ENCODE measurements around the gene LONP2. TPM values are rescaled to one million over a fixed set of nuclear protein-coding genes. Genes with fewer than 3 reads are reported as not detected.
"Not testable (repeated sequence)": the region's sequence is repeated elsewhere in the genome, so short reads cannot be mapped to it uniquely, and the experiment has no call there.

Gene LONP2
- total RNA-seq, 1 donor from 2014 or later = 52.2 TPM

GRCh38 chr16:48220891-48221290, 23.2 kb upstream of the LONP2 start:
- H3K27me3 Mint-ChIP-seq (ENCODE audit: insufficient read depth) = peaks cover 1% of the 10 kb centered on the region
- no peak overlapping the region for H3K27ac Mint-ChIP-seq
- no peaks in the 10 kb centered on the region for H3K36me3 Mint-ChIP-seq (ENCODE audit: low read depth)
- intact Hi-C loops (cut with micrococcal nuclease) = no loop called here
- no peak for DNase-seq (ENCODE audit: low spot score)
- H3K9me3 Mint-ChIP-seq = no peaks in the 10 kb centered on the region
- H3K4me3 Mint-ChIP-seq = no peak overlapping the region
- H3K4me1 Mint-ChIP-seq (ENCODE audit: low read depth) = no peaks in the 10 kb centered on the region

- intact Hi-C loops (cut with micrococcal nuclease) = no loop called here
- Mint-ChIP-seq H3K4me3 (no peak overlapping the region), H3K27me3 (ENCODE audit: insufficient read depth) (peaks cover 7% of the 10 kb centered on the region), H3K27ac (no peak overlapping the region), H3K36me3 (ENCODE audit: low read depth) (no peaks in the 10 kb centered on the region), H3K9me3 (no peaks in the 10 kb centered on the region), H3K4me1 (ENCODE audit: low read depth) (no peaks in the 10 kb centered on the region)
- no peak for DNase-seq (ENCODE audit: low spot score)
These were observed 20.6 kb upstream of the LONP2 start for GRCh38 chr16:48223490-48223889.

GRCh38 chr16:48225456-48225855, 18.6 kb upstream of the LONP2 start:
- Mint-ChIP-seq H3K36me3 (ENCODE audit: low read depth) (no peaks in the 10 kb centered on the region), H3K4me3 (no peak overlapping the region), H3K27me3 (ENCODE audit: insufficient read depth) (peaks cover 16% of the 10 kb centered on the region), H3K4me1 (ENCODE audit: low read depth) (no peaks in the 10 kb centered on the region), H3K9me3 (no peaks in the 10 kb centered on the region), H3K27ac (no peak overlapping the region)
- intact Hi-C loops (cut with micrococcal nuclease) = no loop called here
- DNase-seq (ENCODE audit: low spot score) = no peak

- DNase-seq (ENCODE audit: low spot score) = peak; percentile 28
- H3K36me3 Mint-ChIP-seq (ENCODE audit: low read depth) = no peaks in the 10 kb centered on the region
- H3K27ac Mint-ChIP-seq = peak overlapping the region; percentile 55
- H3K9me3 Mint-ChIP-seq = no peaks in the 10 kb centered on the region
- intact Hi-C loops (cut with micrococcal nuclease) = loop anchor here (1.0 to 5.0 kb wide), 7 partner anchors 12 to 1420 kb away; partner anchors contain the start of genes LONP2 and NETO2
- no peak overlapping the region for H3K4me3 Mint-ChIP-seq
- H3K27me3 Mint-ChIP-seq (ENCODE audit: insufficient read depth) = peaks cover 14% of the 10 kb centered on the region
- H3K4me1 Mint-ChIP-seq (ENCODE audit: low read depth) = peaks cover 25% of the 10 kb centered on the region
These were observed 12.2 kb upstream of the LONP2 start for GRCh38 chr16:48231727-48232492.

GRCh38 chr16:48232493-48233040, 11.5 kb upstream of the LONP2 start:
- H3K9me3 Mint-ChIP-seq = no peaks in the 10 kb centered on the region
- peaks cover 13% of the 10 kb centered on the region for H3K27me3 Mint-ChIP-seq (ENCODE audit: insufficient read depth)
- no peak for DNase-seq (ENCODE audit: low spot score)
- H3K4me3 Mint-ChIP-seq = no peak overlapping the region
- H3K4me1 Mint-ChIP-seq (ENCODE audit: low read depth) = peaks cover 25% of the 10 kb centered on the region
- H3K36me3 Mint-ChIP-seq (ENCODE audit: low read depth) = no peaks in the 10 kb centered on the region
- peak overlapping the region; percentile 55 for H3K27ac Mint-ChIP-seq
- intact Hi-C loops (cut with micrococcal nuclease) = loop anchor here (1.0 to 5.0 kb wide), 6 partner anchors 12 to 1420 kb away; partner anchors contain the start of genes LONP2 and NETO2

- H3K4me1 Mint-ChIP-seq (ENCODE audit: low read depth) = peaks cover 25% of the 10 kb centered on the region
- DNase-seq (ENCODE audit: low spot score) = no peak
- H3K27ac Mint-ChIP-seq = no peak overlapping the region
- peaks cover 6% of the 10 kb centered on the region for H3K27me3 Mint-ChIP-seq (ENCODE audit: insufficient read depth)
- H3K9me3 Mint-ChIP-seq = peaks cover 2% of the 10 kb centered on the region
- intact Hi-C loops (cut with micrococcal nuclease) = loop anchor here (5.0 kb wide), 3 partner anchors 323 to 1422 kb away; partner anchors contain the start of gene NETO2
- no peak overlapping the region for H3K4me3 Mint-ChIP-seq
- H3K36me3 Mint-ChIP-seq (ENCODE audit: low read depth) = no peaks in the 10 kb centered on the region
These were observed 9.5 kb upstream of the LONP2 start for GRCh38 chr16:48234630-48235029.

- Mint-ChIP-seq H3K4me3 (no peak overlapping the region), H3K36me3 (ENCODE audit: low read depth) (no peaks in the 10 kb centered on the region), H3K9me3 (peaks cover 7% of the 10 kb centered on the region), H3K27ac (no peak overlapping the region), H3K27me3 (ENCODE audit: insufficient read depth) (peaks cover 1% of the 10 kb centered on the region), H3K4me1 (ENCODE audit: low read depth) (peaks cover 25% of the 10 kb centered on the region)
- intact Hi-C loops (cut with micrococcal nuclease) = no loop called here
- DNase-seq (ENCODE audit: low spot score) = no peak
These were observed 9.0 kb upstream of the LONP2 start for GRCh38 chr16:48235058-48235555.

- H3K27ac Mint-ChIP-seq = no peak overlapping the region
- no peaks in the 10 kb centered on the region for H3K36me3 Mint-ChIP-seq (ENCODE audit: low read depth)
- H3K4me3 Mint-ChIP-seq = no peak overlapping the region
- H3K27me3 Mint-ChIP-seq (ENCODE audit: insufficient read depth) = no peaks in the 10 kb centered on the region
- H3K4me1 Mint-ChIP-seq (ENCODE audit: low read depth) = peaks cover 25% of the 10 kb centered on the region
- DNase-seq (ENCODE audit: low spot score) = no peak
- intact Hi-C loops (cut with micrococcal nuclease) = no loop called here
- H3K9me3 Mint-ChIP-seq = peaks cover 8% of the 10 kb centered on the region
These were observed 8.5 kb upstream of the LONP2 start for GRCh38 chr16:48235556-48236136.

- H3K9me3 Mint-ChIP-seq = peaks cover 13% of the 10 kb centered on the region
These were observed 7.8 kb upstream of the LONP2 start for GRCh38 chr16:48236286-48236685.

GRCh38 chr16:48240147-48240546, 4.0 kb upstream of the LONP2 start:
- DNase-seq (ENCODE audit: low spot score); H3K27me3 Mint-ChIP-seq (ENCODE audit: insufficient read depth); H3K4me3 Mint-ChIP-seq; H3K27ac Mint-ChIP-seq; H3K36me3 Mint-ChIP-seq (ENCODE audit: low read depth); H3K4me1 Mint-ChIP-seq (ENCODE audit: low read depth): not testable (repeated sequence)
- intact Hi-C loops (cut with micrococcal nuclease) = loop anchor here (5.0 kb wide), 2 partner anchors 778 to 1268 kb away; partner anchors contain the start of genes DNAJA2, ITFG1 and PHKB
- peaks cover 14% of the 10 kb centered on the region for H3K9me3 Mint-ChIP-seq

More at GRCh38 chr16:48236286-48236685, 7.8 kb upstream of the LONP2 start:
- intact Hi-C loops (cut with micrococcal nuclease) = no loop called here
- H3K27ac Mint-ChIP-seq = no peak overlapping the region
- no peak overlapping the region for H3K4me3 Mint-ChIP-seq
- H3K27me3 Mint-ChIP-seq (ENCODE audit: insufficient read depth) = no peaks in the 10 kb centered on the region
- DNase-seq (ENCODE audit: low spot score) = no peak
- no peaks in the 10 kb centered on the region for H3K36me3 Mint-ChIP-seq (ENCODE audit: low read depth)
- peaks cover 23% of the 10 kb centered on the region for H3K4me1 Mint-ChIP-seq (ENCODE audit: low read depth)

- Mint-ChIP-seq H3K36me3 (ENCODE audit: low read depth) (peaks cover 8% of the 10 kb centered on the region), H3K9me3 (peaks cover 9% of the 10 kb centered on the region), H3K27me3 (ENCODE audit: insufficient read depth) (peaks cover 2% of the 10 kb centered on the region), H3K4me1 (ENCODE audit: low read depth) (peaks cover 29% of the 10 kb centered on the region), H3K27ac (peak overlapping the region; percentile 93), H3K4me3 (peak overlapping the region; percentile 92)
- no peak for DNase-seq (ENCODE audit: low spot score)
- intact Hi-C loops (cut with micrococcal nuclease) = loop anchor here (1.0 to 5.0 kb wide), 8 partner anchors 13 to 1273 kb away; partner anchors contain the start of genes DNAJA2, ITFG1, N4BP1 and PHKB
These were observed 729 bp downstream of the LONP2 start for GRCh38 chr16:48244863-48245195.

GRCh38 chr16:48246066-48246465, 2.0 kb downstream of the LONP2 start:
- Mint-ChIP-seq H3K9me3 (peaks cover 3% of the 10 kb centered on the region), H3K27me3 (ENCODE audit: insufficient read depth) (peaks cover 2% of the 10 kb centered on the region), H3K27ac (no peak overlapping the region), H3K36me3 (ENCODE audit: low read depth) (peaks cover 8% of the 10 kb centered on the region), H3K4me3 (peak overlapping the region; percentile 92), H3K4me1 (ENCODE audit: low read depth) (peaks cover 32% of the 10 kb centered on the region)
- intact Hi-C loops (cut with micrococcal nuclease) = loop anchor here (5.0 kb wide), 1 partner anchor 121 kb away; no protein-coding TSS in a partner anchor
- no peak for DNase-seq (ENCODE audit: low spot score)

- Mint-ChIP-seq H3K4me3 (no peak within 1 kb of the TSS), H3K9me3 (no peaks in the 10 kb centered on the region), H3K36me3 (ENCODE audit: low read depth) (peaks cover 8% of the 10 kb centered on the region), H3K4me1 (ENCODE audit: low read depth) (peaks cover 37% of the 10 kb centered on the region), H3K27ac (no peak within 1 kb of the TSS), H3K27me3 (ENCODE audit: insufficient read depth) (peaks cover 2% of the 10 kb centered on the region)
- DNase-seq (ENCODE audit: low spot score) = no peak
- intact Hi-C loops (cut with micrococcal nuclease) = loop anchor here (5.0 kb wide), 1 partner anchor 120 kb away; no protein-coding TSS in a partner anchor
These were observed 3.2 kb downstream of the LONP2 start, which contains the start of gene ABCC11 for GRCh38 chr16:48247311-48247710. ABCC11 (minus strand) TSS chr16:48247539; CDS start chr16:48231921, 15,618 bp downstream.
